ENCODE results near the gene LCN12. TPM values are rescaled to one million over a fixed set of nuclear protein-coding genes. Genes with fewer than 3 reads are reported as not detected.
A peak's percentile ranks its signal among the peaks of the same experiment; 100 is the strongest.

LCN12 gene
- total RNA-seq, 4 donors from 2014 or later, result not detected

- no peak overlapping the region for H3K27ac ChIP-seq
- intact Hi-C loops (cut with DNase I), result loop anchor here (10.0 kb wide), 1 partner anchor 92 kb away; the partner anchor contains the start of gene MAMDC4
- WGBS, 2 donors, result 80 to 87% methylated on average over 4 to 6 of the region's 27 CpGs
These were observed 5.6 kb upstream of the LCN12 start for GRCh38 chr9:136946228-136947027.

GRCh38 chr9:136947028-136947891 is 4.8 kb upstream of the LCN12 start:
- TF ChIP-seq CTCF (IDR thresholded peaks at IDR 0.05), result no peak
- peak overlapping the region in 2 of 4 donors; percentile 50 to 91 for H3K27ac ChIP-seq

More at GRCh38 chr9:136946228-136947027, 5.6 kb upstream of the LCN12 start:
- Histone ChIP-seq H3K36me3 (peaks cover 12 to 18% (median 13%) of the 10 kb centered on the region in 3 donors), H3K4me3 (no peak overlapping the region), H3K4me1 (peaks cover 31 to 73% (median 39%) of the 10 kb centered on the region in 3 donors), H3K9me3 (no peaks in the 10 kb centered on the region), H3K27me3 (no peaks in the 10 kb centered on the region)
- TF ChIP-seq POLR2A (IDR thresholded peaks at IDR 0.05) (no peak), CTCF (IDR thresholded peaks at IDR 0.05) (no peak)
- DNase-seq, result no peak

GRCh38 chr9:136947955-136948510 is 4.0 kb upstream of the LCN12 start:
- 22 to 35% methylated on average over 7 to 12 of the region's 15 CpGs for WGBS, 2 donors
- Histone ChIP-seq H3K36me3 (peaks cover 0 to 2% (median 0%) of the 10 kb centered on the region in 3 donors), H3K9me3 (no peaks in the 10 kb centered on the region), H3K27me3 (no peaks in the 10 kb centered on the region), H3K27ac (peak overlapping the region; percentile 18 to 91 (median 70)), H3K4me3 (no peak overlapping the region), H3K4me1 (peaks cover 22 to 60% (median 38%) of the 10 kb centered on the region in 3 donors)
- intact Hi-C loops (cut with DNase I), result loop anchor here (10.0 kb wide), 1 partner anchor 93 kb away; the partner anchor contains the start of gene MAMDC4
- TF ChIP-seq CTCF (IDR thresholded peaks at IDR 0.05) (peak in 5 of 6 experiments; percentile 24 to 51 (median 40)), POLR2A (IDR thresholded peaks at IDR 0.05) (no peak)
- no peak for DNase-seq

More at GRCh38 chr9:136947028-136947891, 4.8 kb upstream of the LCN12 start:
- intact Hi-C loops (cut with DNase I), result loop anchor here (10.0 kb wide), 1 partner anchor 92 kb away; the partner anchor contains the start of gene MAMDC4
- 33 to 68% methylated on average over 1 to 5 of the region's 26 CpGs for WGBS, 2 donors
- H3K27me3 ChIP-seq, result no peaks in the 10 kb centered on the region
- peaks cover 30 to 67% (median 39%) of the 10 kb centered on the region in 3 donors for H3K4me1 ChIP-seq
- no peak overlapping the region for H3K4me3 ChIP-seq
- no peaks in the 10 kb centered on the region for H3K9me3 ChIP-seq
- no peak for DNase-seq
- H3K36me3 ChIP-seq, result peaks cover 3 to 10% (median 5%) of the 10 kb centered on the region in 3 donors

GRCh38 chr9:136949239-136949816 is 2.7 kb upstream of the LCN12 start:
- Histone ChIP-seq H3K4me1 (peaks cover 17 to 49% (median 30%) of the 10 kb centered on the region in 3 donors), H3K4me3 (peak overlapping the region; percentile 50 to 92 (median 64)), H3K27ac (peak overlapping the region; percentile 91 to 94 (median 92)), H3K36me3 (no peaks in the 10 kb centered on the region), H3K9me3 (no peaks in the 10 kb centered on the region), H3K27me3 (no peaks in the 10 kb centered on the region)
- TF ChIP-seq POLR2A (IDR thresholded peaks at IDR 0.05), result no peak
- no peak for TF ChIP-seq CTCF (IDR thresholded peaks at IDR 0.05)
- intact Hi-C loops (cut with DNase I), result loop anchor here (10.0 kb wide), 1 partner anchor 95 kb away; the partner anchor contains the start of gene MAMDC4
- no peak for DNase-seq
- 20 to 24% methylated on average over 8 to 18 of the region's 22 CpGs for WGBS, 2 donors

Measured in esophagus squamous epithelium (tissue), 5 donors.